ENCODE results near the gene CABP1. TPM values are rescaled to one million over a fixed set of nuclear protein-coding genes. Genes with fewer than 3 reads are reported as not detected.

Gene CABP1
- total and polyA plus RNA-seq, 10 of the 15 experiments (the other 5 are each of a cell fraction or from before 2014, with no cell fraction given) = 0.16 to 2.4 (median 0.80) TPM; not detected in 2

GRCh38 chr12:120700886-120701285 is 60.5 kb downstream of the CABP1 start (continued):
- no peak for TF ChIP-seq PBX3 (IDR thresholded peaks at IDR 0.05; ENCODE audit: insufficient replicate concordance, low read depth, low read length)
- no peak for TF ChIP-seq BACH1 (IDR thresholded peaks at IDR 0.05; ENCODE audit: borderline replicate concordance)
- no peak for TF ChIP-seq POLR2AphosphoS2 (IDR thresholded peaks at IDR 0.05; ENCODE audit: low read depth, low read length)
- TF ChIP-seq HDGF (IDR thresholded peaks at IDR 0.05) = no peak
- TF ChIP-seq ZNF207 (IDR thresholded peaks at IDR 0.05; ENCODE audit: borderline replicate concordance) = no peak
- no peak for TF ChIP-seq RELB (IDR thresholded peaks at IDR 0.05; ENCODE audit: low read depth)

- Histone ChIP-seq H3K27me3 (replicated peaks in 1 of 2; ENCODE audit: control insufficient read depth in 2 of 2, insufficient read depth in 2 of 2, low read length in 1 of 2) (no peaks in the 10 kb centered on the region), H2AFZ (ENCODE audit: control insufficient read depth, low read depth, low read length) (no peak overlapping the region), H3K4me3 (no peak overlapping the region), H3K27ac (ENCODE audit: control insufficient read depth, insufficient read depth) (no peak overlapping the region), H3K4me1 (ENCODE audit: control insufficient read depth, insufficient read depth, low read length) (no peaks in the 10 kb centered on the region), H3K36me3 (ENCODE audit: control insufficient read depth in 2 of 2, insufficient read depth in 2 of 2, low read length in 1 of 2) (peaks cover 19 to 24% of the 10 kb centered on the region in 2 experiments), H3K9me3 (replicated peaks; ENCODE audit: control insufficient read depth, insufficient read depth, low read length) (no peaks in the 10 kb centered on the region), H4K20me1 (ENCODE audit: control insufficient read depth, insufficient read depth) (no peaks in the 10 kb centered on the region), H3K4me2 (ENCODE audit: control insufficient read depth, insufficient read depth) (no peak overlapping the region), H3K9ac (ENCODE audit: control insufficient read depth, insufficient read depth, low read length) (no peak overlapping the region), H3K79me2 (ENCODE audit: control insufficient read depth, insufficient read depth, low read length) (no peaks in the 10 kb centered on the region)
- no peak for FAIRE-seq
- in situ Hi-C loops (cut with MboI) (no loop called here), intact Hi-C loops (cut with micrococcal nuclease; ENCODE audit: unreplicated experiment) (no loop called here)
- TF ChIP-seq EED (IDR thresholded peaks at IDR 0.05; ENCODE audit: low read depth) (no peak), BMI1 (IDR thresholded peaks at IDR 0.05; ENCODE audit: borderline replicate concordance) (no peak), RAD21 (IDR thresholded peaks at IDR 0.05; ENCODE audit: insufficient read depth, low read depth, low read length) (no peak), ZNF384 (IDR thresholded peaks at IDR 0.05; ENCODE audit: borderline replicate concordance, low read depth, low read length) (no peak), RCOR1 (conservative IDR thresholded peaks at IDR 0.05; ENCODE audit: low read depth, low read length) (no peak), EGR1 (IDR thresholded peaks at IDR 0.05; ENCODE audit: borderline replicate concordance in 1 of 2, low read depth in 2 of 2, low read length in 2 of 2) (no peak), USF1 (IDR thresholded peaks at IDR 0.05; ENCODE audit: borderline replicate concordance, extremely low read length, insufficient read depth, low read depth, low read length) (no peak), RBBP5 (conservative IDR thresholded peaks at IDR 0.05) (no peak), CREM (IDR thresholded peaks at IDR 0.05; ENCODE audit: low read depth) (no peak)
- TF ChIP-seq, protein P1, sequence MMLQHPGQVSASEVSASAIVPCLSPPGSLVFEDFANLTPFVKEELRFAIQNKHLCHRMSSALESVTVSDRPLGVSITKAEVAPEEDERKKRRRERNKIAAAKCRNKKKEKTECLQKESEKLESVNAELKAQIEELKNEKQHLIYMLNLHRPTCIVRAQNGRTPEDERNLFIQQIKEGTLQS (IDR thresholded peaks at IDR 0.05; ENCODE audit: borderline replicate concordance, extremely low read depth, low read depth, low read length) = no peak
- SMC1A ChIA-PET (ENCODE audit: uncharacterized antibody, unreplicated experiment) = interaction anchor here (2.7 kb wide), 1 partner anchor 53 kb away, joined by 9 read pairs; no protein-coding TSS in a partner anchor
- RAD21 ChIA-PET (ENCODE audit: unreplicated experiment) = interaction anchor here (1.5 kb wide), 1 partner anchor 10 kb away, joined by 5 read pairs; no protein-coding TSS in a partner anchor
- POLR2A ChIA-PET = no interaction called here
- WGBS (ENCODE audit: insufficient coverage, insufficient replicate concordance, low lambda C conversion rate, missing lambda C conversion rate) = 100% methylated on average over 1 of the region's 1 CpG
- CTCF ChIA-PET = interaction anchor here (4.3 kb wide), 1 partner anchor 54 kb away, joined by 18 read pairs; no protein-coding TSS in a partner anchor
- no peak for ATAC-seq
- no TSS peak for BruUV-seq (replicated peaks)
- no peak for DNase-seq (ENCODE audit: low read depth, low spot score)
Observed at GRCh38 chr12:120702637-120703036, 62.2 kb downstream of the CABP1 start.
